GM12878 (cell line): ENCODE data around the gene CANT1. TPM values are rescaled to one million over a fixed set of nuclear protein-coding genes. Genes with fewer than 3 reads are reported as not detected.

Experiments used
- ATAC-seq: fragments of 200-7000 bp; cut with Tn5 transposase; 3 replicates; pipeline ENCODE4 v1.9.1; 2020; ENCODE audit warnings: mild to moderate bottlenecking, moderate library complexity
- BruUV-seq: library from RNA; stranded (reverse); fragments of 400-500 nt; replicated peaks from 2 replicates; lab custom pipeline; 2021; lab: Mats Ljungman, UMichigan
- CTCF ChIA-PET: fragments of 300-600 bp; sonication (Branson Sonifier 250); formaldehyde crosslinking; extraction: SDS; loops from one replicate; lab custom pipeline; 2021; ENCODE audit warnings: inconsistent platforms; lab: Yijun Ruan, JAX
- POLR2A ChIA-PET: fragments of 350-600 bp; formaldehyde crosslinking; extraction: SDS; loops from one replicate; lab custom pipeline; 2021; ENCODE audit warnings: inconsistent platforms; lab: Charles Lee
- RAD21 ChIA-PET: fragments of 300-600 bp; sonication (Branson Sonifier 250); formaldehyde crosslinking; loops from one replicate; lab custom pipeline; 2023; ENCODE audit warnings: antibody characterized with exemption; ENCODE audit not compliant: unreplicated experiment; lab: Charles Lee
- SMC1A ChIA-PET: fragments of 300-600 bp; sonication (Branson Sonifier 250); formaldehyde crosslinking; loops from one replicate; lab custom pipeline; 2023; ENCODE audit not compliant: unreplicated experiment, uncharacterized antibody; lab: Charles Lee
- DNase-seq: peaks from one replicate; pipeline ENCODE4 v3.0.0-alpha.2; 2011; ENCODE audit warnings: low read depth, low spot score
- FAIRE-seq: peaks from 3 replicates; lab custom pipeline; 2011; peaks lifted over from hg19 to GRCh38; lab: Jason Lieb, UNC
- H2AFZ ChIP-seq: 2 replicates; pipeline ENCODE4 v1.6.0; 2011; ENCODE audit warnings: low read depth, low read length, control low read depth; ENCODE audit not compliant: control insufficient read depth
- H3K27ac ChIP-seq: 2 replicates; pipeline ENCODE4 v1.5.1; 2011; ENCODE audit warnings: control low read depth; ENCODE audit not compliant: control insufficient read depth, insufficient read depth
- H3K27me3 ChIP-seq, 2 experiments: replicated peaks in 1 of 2; 2 replicates each; pipeline versions ENCODE4 v1.6.0 to v1.6.1; 2011; ENCODE audit warnings: low read length in 1 of 2; ENCODE audit not compliant: control insufficient read depth in 2 of 2, insufficient read depth in 2 of 2
- H3K36me3 ChIP-seq, 2 experiments: 2 replicates each; pipeline ENCODE4 v1.5.1; 2011; ENCODE audit warnings: low read length in 1 of 2; ENCODE audit not compliant: control insufficient read depth in 2 of 2, insufficient read depth in 2 of 2
- H3K4me1 ChIP-seq: 2 replicates; pipeline ENCODE4 v1.6.1; 2011; ENCODE audit warnings: mild to moderate bottlenecking, low read length, moderate library complexity, mixed read lengths; ENCODE audit not compliant: control insufficient read depth, insufficient read depth
- H3K4me2 ChIP-seq: 2 replicates; pipeline ENCODE4 v1.6.0; 2011; ENCODE audit warnings: control low read depth; ENCODE audit not compliant: control insufficient read depth, insufficient read depth
- H3K4me3 ChIP-seq: fragments of 200-600 bp; sonication (generic); 2 replicates; pipeline ENCODE4 v1.5.1; 2016
- H3K79me2 ChIP-seq: 2 replicates; pipeline ENCODE4 v1.6.0; 2011; ENCODE audit warnings: low read length; ENCODE audit not compliant: control insufficient read depth, insufficient read depth
- H3K9ac ChIP-seq: 2 replicates; pipeline ENCODE4 v1.8.0; 2011; ENCODE audit warnings: low read length, control low read depth, mixed read lengths; ENCODE audit not compliant: control insufficient read depth, insufficient read depth
- H3K9me3 ChIP-seq: replicated peaks from 3 replicates; pipeline ENCODE4 v1.5.1; 2011; ENCODE audit warnings: mild to moderate bottlenecking, low read length; ENCODE audit not compliant: control insufficient read depth, insufficient read depth
- H4K20me1 ChIP-seq: 2 replicates; pipeline ENCODE4 v1.6.0; 2011; ENCODE audit not compliant: control insufficient read depth, insufficient read depth
- BHLHE40 ChIP-seq, 2 experiments: fragments of 450-650 bp in 1 of 2; IDR thresholded peaks; 2 replicates each; pipeline ENCODE4 v1.6.1; 2011 to 2017; ENCODE audit warnings: low read depth in 2 of 2, borderline replicate concordance in 1 of 2, improper control_type of control experiment in 1 of 2, low read length in 1 of 2, mild to moderate bottlenecking in 1 of 2
- EED ChIP-seq: sonication (generic); IDR thresholded peaks from 2 replicates; pipeline ENCODE4 v1.6.1; 2016; ENCODE audit warnings: antibody characterized with exemption, low read depth
- WGBS: methylation state at CpG from one replicate; pipeline ENCODE4 v1.1.6; 2016; ENCODE audit warnings: low lambda C conversion rate; ENCODE audit not compliant: insufficient replicate concordance, insufficient coverage; ENCODE audit errors: missing lambda C conversion rate; 5-methylcytosine and 5-hydroxymethylcytosine counted together
- in situ Hi-C: fragments of 300-500 bp; cut with MboI; formaldehyde crosslinking; loops from 9 replicates; pipeline ENCODE4 v1.14.3; 2018; ENCODE audit warnings: mixed read lengths
- intact Hi-C: fragments of 100-400 bp; cut with micrococcal nuclease; formaldehyde crosslinking; loops from one replicate; pipeline ENCODE4 v1.14.2; 2022; ENCODE audit not compliant: unreplicated experiment
- polyA plus RNA-seq, 11 experiments: library from polyadenylated mRNA; depleted of rRNA in 4 of 11; unstranded in 6 of 11; stranded (reverse) in 5 of 11; fragments of >200 nt; fragmentation: Nextera tagmentation in 4 of 11; fragmentation: Illumina TruSeq in 1 of 11; extraction: Ambion mirVana in 4 of 11; extraction: Trizol in 1 of 11; gene quantifications; 1 replicate in 1 of 11; 2 replicates in 10 of 11; pipeline versions ENCODE4 v1.2.1 to v1.2.3, GENCODE V29; 2011 to 2016; ENCODE audit warnings: inconsistent platforms in 2 of 11, missing spikeins in 2 of 11, low read depth in 1 of 11
- total RNA-seq, 4 experiments: library from RNA; depleted of rRNA in 3 of 4; stranded (reverse); fragments of >200 nt in 3 of 4; fragmentation: Illumina TruSeq in 1 of 4; extraction: Trizol in 1 of 4; gene quantifications; 2 replicates each; pipeline versions ENCODE4 v1.2.1 to v1.2.3, GENCODE V29; 2013 to 2021
- TF ChIP-seq, protein P1 (sequence below): fragments of 450-650 bp; IDR thresholded peaks from 2 replicates; pipeline ENCODE4 v1.6.1; 2018; ENCODE audit warnings: mild to moderate bottlenecking, low read depth, moderate library complexity; ENCODE audit not compliant: partially characterized antibody

CANT1 gene
- total and polyA plus RNA-seq, 10 of the 15 experiments (the other 5 are each of a cell fraction or from before 2014, with no cell fraction given), result 2.2 to 59.2 (median 20.2) TPM

DNA sequence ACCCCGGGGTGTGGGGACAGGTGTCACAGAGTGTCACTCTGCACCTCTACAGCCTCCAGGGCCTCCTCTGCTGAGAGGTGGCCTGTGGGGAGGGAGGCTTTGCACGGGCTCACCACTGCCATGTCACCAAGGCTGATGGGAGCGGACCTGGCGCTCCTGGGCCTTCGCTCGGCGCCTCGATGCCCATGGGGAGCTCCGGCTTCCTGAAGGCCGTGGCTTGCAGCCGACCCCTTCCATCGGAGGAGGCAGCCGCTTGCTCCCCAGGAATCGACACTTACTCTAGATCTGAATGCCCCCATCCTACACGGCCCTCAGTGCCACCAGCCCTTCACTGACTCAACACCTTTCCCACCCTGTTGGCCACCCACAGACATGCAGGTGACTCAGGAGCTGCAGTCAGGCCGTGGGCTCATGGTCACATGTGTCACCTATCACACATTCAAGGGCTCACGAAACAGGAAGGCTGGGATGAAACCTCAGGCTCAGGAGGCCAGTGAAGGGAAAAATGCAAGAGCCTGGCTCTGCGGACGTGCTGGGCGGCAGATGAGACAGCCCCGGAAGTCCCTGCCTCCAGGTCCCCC, 41.7 kb downstream of the CANT1 start:
- RAD21 ChIA-PET, result no interaction called here
- FAIRE-seq (no peak), DNase-seq (no peak), ATAC-seq (no peak)
- TF ChIP-seq EED (no peak), BHLHE40 (IDR thresholded peaks at IDR 0.05; ENCODE audit: borderline replicate concordance in 1 of 2, low read depth in 2 of 2, low read length in 1 of 2) (no peak)
- TF ChIP-seq, protein P1, sequence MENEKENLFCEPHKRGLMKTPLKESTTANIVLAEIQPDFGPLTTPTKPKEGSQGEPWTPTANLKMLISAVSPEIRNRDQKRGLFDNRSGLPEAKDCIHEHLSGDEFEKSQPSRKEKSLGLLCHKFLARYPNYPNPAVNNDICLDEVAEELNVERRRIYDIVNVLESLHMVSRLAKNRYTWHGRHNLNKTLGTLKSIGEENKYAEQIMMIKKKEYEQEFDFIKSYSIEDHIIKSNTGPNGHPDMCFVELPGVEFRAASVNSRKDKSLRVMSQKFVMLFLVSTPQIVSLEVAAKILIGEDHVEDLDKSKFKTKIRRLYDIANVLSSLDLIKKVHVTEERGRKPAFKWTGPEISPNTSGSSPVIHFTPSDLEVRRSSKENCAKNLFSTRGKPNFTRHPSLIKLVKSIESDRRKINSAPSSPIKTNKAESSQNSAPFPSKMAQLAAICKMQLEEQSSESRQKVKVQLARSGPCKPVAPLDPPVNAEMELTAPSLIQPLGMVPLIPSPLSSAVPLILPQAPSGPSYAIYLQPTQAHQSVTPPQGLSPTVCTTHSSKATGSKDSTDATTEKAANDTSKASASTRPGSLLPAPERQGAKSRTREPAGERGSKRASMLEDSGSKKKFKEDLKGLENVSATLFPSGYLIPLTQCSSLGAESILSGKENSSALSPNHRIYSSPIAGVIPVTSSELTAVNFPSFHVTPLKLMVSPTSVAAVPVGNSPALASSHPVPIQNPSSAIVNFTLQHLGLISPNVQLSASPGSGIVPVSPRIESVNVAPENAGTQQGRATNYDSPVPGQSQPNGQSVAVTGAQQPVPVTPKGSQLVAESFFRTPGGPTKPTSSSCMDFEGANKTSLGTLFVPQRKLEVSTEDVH, result no peak
- Histone ChIP-seq H4K20me1 (no peaks in the 10 kb centered on the region; the same call in 1 of the 2 replicates), H2AFZ (no peak overlapping the region), H3K9ac (no peak overlapping the region), H3K27me3 (no peaks in the 10 kb centered on the region), H3K79me2 (no peaks in the 10 kb centered on the region), H3K36me3 (no peaks in the 10 kb centered on the region), H3K9me3 (no peaks in the 10 kb centered on the region), H3K4me1 (peaks cover 6% of the 10 kb centered on the region), H3K4me2 (no peak overlapping the region), H3K4me3 (no peak overlapping the region), H3K27ac (no peak overlapping the region)
- BruUV-seq, result no TSS peak
- WGBS, result 44% methylated on average over 21 of the region's 21 CpGs
- in situ Hi-C loops, result loop anchor here (5.0 kb wide), 1 partner anchor 106 kb away; no protein-coding TSS in a partner anchor
- SMC1A ChIA-PET, result interaction anchor here (0.7 kb wide), 1 partner anchor 47 kb away, joined by 3 read pairs; no protein-coding TSS in a partner anchor
- intact Hi-C loops, result no loop called here
- POLR2A ChIA-PET, result no interaction called here
- CTCF ChIA-PET, result interaction anchor here (0.7 to 4.3 kb wide), 2 partner anchors 90 to 102 kb away, joined by 3 to 24 read pairs; no protein-coding TSS in a partner anchor
